Endothelial cell of umbilical vein (primary cell): ENCODE results near the gene KRTAP10-1.

Experiments
- CTCF ChIP-seq, 2 donors: IDR thresholded peaks; 1 replicate in 1 of 2; 2 replicates in 1 of 2; pipeline ENCODE4 v1.5.1; 2011; ENCODE audit warnings: low read length in 2 of 2, mild to moderate bottlenecking in 2 of 2, moderate library complexity in 2 of 2, control low read depth in 1 of 2, inconsistent platforms in 1 of 2, low read depth in 1 of 2; ENCODE audit not compliant: insufficient read depth in 1 of 2; ENCODE audit errors: extremely low read depth in 1 of 2
- EZH2 ChIP-seq: IDR thresholded peaks from 2 replicates; pipeline ENCODE4 v1.6.1; 2012; ENCODE audit warnings: borderline replicate concordance, low read depth, mild to moderate bottlenecking, moderate library complexity, low read length, inconsistent platforms; ENCODE audit not compliant: severe bottlenecking
- FOS ChIP-seq: IDR thresholded peaks from 2 replicates; pipeline ENCODE4 v1.6.1; 2011; ENCODE audit warnings: mild to moderate bottlenecking, low read length, moderate library complexity, borderline replicate concordance; ENCODE audit not compliant: insufficient read depth
- GATA2 ChIP-seq: IDR thresholded peaks from 2 replicates; pipeline ENCODE4 v1.7.0; 2011; ENCODE audit warnings: low read depth, mild to moderate bottlenecking, moderate library complexity, mixed read lengths, low read length; ENCODE audit not compliant: insufficient read length, insufficient read depth
- JUN ChIP-seq: IDR thresholded peaks from 2 replicates; pipeline ENCODE4 v1.6.1; 2011; ENCODE audit warnings: borderline replicate concordance, low read depth; ENCODE audit not compliant: insufficient read length, insufficient read depth
- MYC ChIP-seq: IDR thresholded peaks from one replicate; pipeline ENCODE4 v1.6.1; 2011; ENCODE audit warnings: mild to moderate bottlenecking, low read depth, low read length
- POLR2A ChIP-seq: IDR thresholded peaks from 2 replicates; pipeline ENCODE4 v1.6.1; 2012; ENCODE audit warnings: low read depth, mild to moderate bottlenecking, control low read depth, low read length
- POLR2AphosphoS5 ChIP-seq: IDR thresholded peaks from 2 replicates; pipeline ENCODE4 v1.6.1; 2012; ENCODE audit warnings: low read depth, mild to moderate bottlenecking, control low read depth, low read length, moderate library complexity; ENCODE audit not compliant: insufficient read depth
- TF ChIP-seq, protein P1 (sequence below): IDR thresholded peaks from 2 replicates; pipeline ENCODE4 v1.6.1; 2011; ENCODE audit not compliant: insufficient read depth, insufficient read length

DNA sequence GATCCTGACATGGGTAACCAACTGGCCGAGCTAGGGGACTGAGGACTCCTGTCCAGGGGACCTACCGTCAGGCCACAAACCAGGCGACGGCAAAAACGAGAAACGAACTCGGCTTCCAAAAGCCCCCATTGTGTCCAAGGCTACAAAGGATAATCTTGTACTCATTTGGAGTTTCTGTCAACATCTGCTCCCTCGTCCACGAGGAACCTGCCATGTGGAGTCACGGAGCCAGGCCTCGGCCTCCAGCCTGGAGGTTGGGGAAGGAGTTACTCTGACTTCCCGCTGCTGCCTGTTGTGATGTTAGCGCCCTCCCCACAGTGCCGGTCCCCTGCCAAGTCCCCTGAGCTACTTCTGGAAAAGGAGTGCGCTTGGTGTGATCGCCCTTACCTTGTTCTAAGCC, 7.3 kb downstream of the KRTAP10-1 start:
- TF ChIP-seq CTCF (IDR thresholded peaks at IDR 0.05; ENCODE audit: extremely low read depth in 1 of 2, insufficient read depth in 1 of 2, low read depth in 1 of 2, low read length in 2 of 2) = no peak
- TF ChIP-seq POLR2A = no peak
- TF ChIP-seq, protein P1, sequence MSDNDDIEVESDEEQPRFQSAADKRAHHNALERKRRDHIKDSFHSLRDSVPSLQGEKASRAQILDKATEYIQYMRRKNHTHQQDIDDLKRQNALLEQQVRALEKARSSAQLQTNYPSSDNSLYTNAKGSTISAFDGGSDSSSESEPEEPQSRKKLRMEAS = no peak
- TF ChIP-seq JUN = no peak
- no peak for TF ChIP-seq FOS
- no peak for TF ChIP-seq EZH2
- no peak for TF ChIP-seq MYC
- no peak for TF ChIP-seq POLR2AphosphoS5
- no peak for TF ChIP-seq GATA2
